ENCODE results near the gene FAM131C.

FAM131C gene

GRCh38 chr1:16015491-16015890 lies 58.0 kb downstream of the FAM131C start:
- no peak for DNase-seq (ENCODE audit: low read depth)

DNA sequence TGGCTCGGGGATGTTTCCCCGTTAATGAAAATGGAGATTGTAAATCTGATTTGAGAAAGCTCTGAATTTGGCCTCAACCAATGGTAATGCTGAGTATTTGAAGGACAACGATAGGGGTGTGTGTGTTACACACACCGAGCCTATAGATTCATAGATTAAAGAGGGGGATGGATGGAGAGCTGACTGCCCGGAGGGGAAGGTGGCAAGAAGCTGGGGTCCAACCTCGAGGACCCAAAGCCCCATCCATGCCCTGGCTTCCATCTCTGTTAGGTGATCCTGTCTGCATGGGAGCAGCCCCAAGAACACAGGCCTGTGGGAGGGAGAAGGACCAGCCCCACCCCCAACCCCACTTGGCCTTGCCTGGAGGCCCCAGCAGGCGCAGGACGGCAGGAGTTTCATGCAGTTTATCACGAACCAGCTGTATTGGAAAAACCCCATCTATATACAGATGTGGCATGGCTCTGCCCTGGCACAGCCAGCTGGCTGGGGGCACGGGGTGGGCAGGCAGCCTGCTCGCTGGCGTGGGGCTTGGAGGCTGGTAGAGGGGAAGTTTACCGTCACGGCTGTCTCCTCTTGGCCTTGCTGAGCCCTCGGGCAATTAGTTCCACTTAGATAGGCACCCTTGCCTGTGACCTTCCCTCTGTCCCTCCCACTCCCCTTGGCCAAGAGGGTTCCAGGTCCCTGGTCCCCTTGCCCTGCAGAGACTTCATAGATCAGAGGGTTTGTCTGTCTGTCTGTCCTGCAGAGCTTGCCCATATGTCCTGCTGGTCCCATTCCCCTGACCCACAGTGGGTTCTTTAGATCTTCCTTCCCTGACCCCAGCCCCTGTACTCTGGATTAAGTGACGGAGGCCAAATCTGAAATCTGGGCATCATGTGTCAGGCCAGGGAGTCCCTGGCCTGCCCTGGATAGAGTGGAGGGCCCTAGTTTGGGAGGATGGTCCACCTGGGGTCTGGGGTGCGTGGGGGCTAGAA lies 58.7 kb downstream of the FAM131C start:
- no peak for DNase-seq (ENCODE audit: low read depth)

DNA sequence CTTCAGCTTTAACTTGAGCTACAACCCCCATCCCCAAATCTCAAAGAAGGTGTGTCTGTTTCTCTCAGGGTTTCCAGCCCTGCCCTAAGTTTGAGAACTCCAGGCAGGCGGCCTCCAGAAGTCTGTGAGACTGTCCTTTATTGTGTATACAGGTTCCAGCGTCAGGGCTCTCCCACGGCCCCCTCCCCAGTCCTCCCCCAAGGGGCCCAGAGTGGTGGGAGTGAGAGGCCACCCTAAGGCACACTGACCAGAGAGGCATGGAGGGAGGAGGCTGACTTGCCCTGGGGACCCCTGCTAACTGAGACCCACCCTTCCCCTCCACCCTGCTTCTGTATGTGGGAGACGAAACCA lies 59.6 kb downstream of the FAM131C start:
- no peak for DNase-seq (ENCODE audit: low read depth)

DNA sequence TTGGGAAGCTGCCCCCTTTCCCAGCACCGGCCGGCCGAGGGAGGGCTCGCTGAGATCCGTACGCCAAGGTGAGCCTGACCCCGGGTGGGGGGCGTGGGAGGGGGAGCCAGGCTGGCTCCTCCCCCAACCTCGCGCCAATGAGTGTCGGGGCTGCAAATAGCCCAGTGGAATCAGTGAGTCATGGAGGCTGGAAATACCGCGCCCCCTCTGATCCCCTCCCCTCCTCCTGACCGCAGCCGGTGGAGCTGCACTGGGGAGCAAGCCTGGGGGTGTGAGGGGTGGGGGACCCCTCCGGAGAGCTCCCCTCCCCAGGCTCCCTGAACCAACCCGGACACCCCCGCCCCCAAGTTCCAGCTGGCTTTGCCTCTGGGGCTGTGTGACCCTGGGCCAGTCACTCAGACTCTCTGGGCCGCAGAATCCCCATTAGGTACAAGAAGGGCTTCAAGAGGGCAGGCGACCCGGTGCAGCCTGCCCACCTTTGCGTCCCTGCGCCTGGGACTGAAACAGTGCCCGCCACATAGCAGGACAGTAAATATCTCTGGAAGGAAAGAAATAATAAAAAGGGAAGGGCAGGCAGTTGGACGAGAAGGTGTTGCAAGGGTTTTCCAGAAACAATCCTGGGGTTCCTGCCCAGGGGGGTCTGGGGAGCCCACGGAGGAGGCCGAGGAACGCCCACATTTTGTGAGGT lies 60.1 kb downstream of the FAM131C start:
- no peak for DNase-seq (ENCODE audit: low read depth)

DNA sequence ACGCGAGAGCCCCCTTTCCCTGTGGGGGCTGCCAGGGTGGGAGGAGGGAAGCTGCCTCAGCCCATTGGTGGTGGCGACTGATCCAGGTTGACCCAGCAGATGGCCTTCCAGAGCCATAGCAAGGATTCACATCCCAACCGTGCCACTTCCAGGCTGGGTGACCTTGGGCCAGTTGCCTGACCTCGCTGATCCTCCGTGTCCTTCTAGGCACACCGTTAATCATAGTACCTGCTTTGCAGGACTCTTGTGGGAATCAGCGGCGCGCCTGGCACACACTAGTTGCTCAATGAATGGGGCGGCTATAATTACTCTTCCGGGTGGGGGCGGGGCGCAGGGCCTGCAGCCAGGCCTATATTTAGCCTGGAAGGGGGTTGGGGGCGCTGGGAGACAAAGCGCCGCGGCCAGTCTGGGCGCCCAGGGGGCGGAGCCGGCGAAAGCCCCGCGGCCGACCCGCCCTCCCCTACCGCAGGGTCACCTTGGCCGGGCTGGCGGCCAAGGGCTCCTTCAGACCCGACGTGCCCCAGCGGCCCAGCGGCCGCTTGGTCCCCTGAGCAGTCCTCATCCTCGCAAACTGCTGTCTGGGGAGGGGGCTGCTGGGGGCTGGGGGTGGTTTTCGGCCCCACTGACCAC lies 60.7 kb downstream of the FAM131C start:
- DNase-seq (ENCODE audit: low read depth) = no peak

- DNase-seq (ENCODE audit: low read depth) = no peak
Measured at GRCh38 chr1:16011936-16012589, 61.4 kb downstream of the FAM131C start.

- no peak for DNase-seq (ENCODE audit: low read depth)
Measured at GRCh38 chr1:16010837-16011236, 62.6 kb downstream of the FAM131C start.

GRCh38 chr1:16009678-16010077 lies 63.8 kb downstream of the FAM131C start:
- no peak for DNase-seq (ENCODE audit: low read depth)

GRCh38 chr1:16009030-16009460 lies 64.4 kb downstream of the FAM131C start:
- DNase-seq (ENCODE audit: low read depth) = no peak
